GM10266 (cell line): ENCODE data around the gene ARCN1.

ENCODE experiments used
- DNase-seq: peaks from one replicate; pipeline ENCODE4 v3.0.0; 2012; ENCODE audit errors: extremely low spot score
- CTCF ChIP-seq: IDR thresholded peaks from 2 replicates; pipeline ENCODE4 v1.5.1; 2012; ENCODE audit warnings: mild to moderate bottlenecking, low read depth; ENCODE audit not compliant: control insufficient read depth, insufficient read depth; ENCODE audit errors: missing control alignments

The ARCN1 gene

GRCh38 chr11:118544647-118545010, 27.6 kb upstream of the ARCN1 start:
- no peak for DNase-seq

GRCh38 chr11:118545533-118545932, 26.7 kb upstream of the ARCN1 start:
- no peak for DNase-seq
- no peak for TF ChIP-seq CTCF

More at GRCh38 chr11:118544647-118545010, 27.6 kb upstream of the ARCN1 start:
- no peak for TF ChIP-seq CTCF

DNA sequence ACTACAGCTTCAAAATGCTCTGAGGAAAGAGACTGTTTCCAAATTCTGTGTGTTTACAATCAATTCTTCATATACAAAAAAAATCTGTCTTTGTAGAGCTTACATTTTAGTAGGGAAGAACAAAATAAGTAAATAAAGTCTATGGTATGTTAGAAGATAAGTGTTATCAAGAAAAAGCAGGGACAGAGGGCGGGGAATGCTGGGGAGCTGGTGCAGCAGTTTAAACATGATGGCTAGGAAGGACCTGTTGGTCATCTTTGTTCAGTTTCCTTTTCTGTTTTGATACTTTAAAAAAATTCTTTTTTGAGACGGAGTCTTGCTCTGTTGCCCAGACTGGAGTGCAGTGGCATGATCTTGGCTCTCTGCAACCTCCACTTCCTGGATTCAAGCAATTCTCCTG, 25.1 kb upstream of the ARCN1 start:
- TF ChIP-seq CTCF: no peak
- no peak for DNase-seq

DNA sequence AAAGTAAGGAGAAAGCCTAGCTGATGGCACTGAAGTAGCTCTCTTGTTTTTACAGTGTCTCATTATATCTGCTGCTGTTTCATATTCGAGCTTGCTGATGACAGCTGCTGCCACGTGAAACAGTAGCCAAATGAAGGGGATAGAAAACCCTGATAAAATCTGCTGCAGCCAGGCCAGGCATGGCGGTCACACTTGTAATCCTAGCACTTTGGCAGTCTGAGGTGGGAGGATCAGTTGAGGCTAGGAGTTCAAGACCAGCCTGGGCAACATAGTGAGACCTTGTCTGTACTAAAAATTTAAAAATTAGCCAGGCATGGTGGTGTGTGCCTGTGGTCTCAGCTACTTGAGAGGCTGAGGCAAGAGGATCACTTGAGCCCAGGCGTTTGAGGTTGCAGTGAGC, 19.9 kb upstream of the ARCN1 start:
- no peak for DNase-seq
- no peak for TF ChIP-seq CTCF

- no peak for TF ChIP-seq CTCF
- no peak for DNase-seq
Observed at GRCh38 chr11:118560806-118561205, 11.4 kb upstream of the ARCN1 start.

DNA sequence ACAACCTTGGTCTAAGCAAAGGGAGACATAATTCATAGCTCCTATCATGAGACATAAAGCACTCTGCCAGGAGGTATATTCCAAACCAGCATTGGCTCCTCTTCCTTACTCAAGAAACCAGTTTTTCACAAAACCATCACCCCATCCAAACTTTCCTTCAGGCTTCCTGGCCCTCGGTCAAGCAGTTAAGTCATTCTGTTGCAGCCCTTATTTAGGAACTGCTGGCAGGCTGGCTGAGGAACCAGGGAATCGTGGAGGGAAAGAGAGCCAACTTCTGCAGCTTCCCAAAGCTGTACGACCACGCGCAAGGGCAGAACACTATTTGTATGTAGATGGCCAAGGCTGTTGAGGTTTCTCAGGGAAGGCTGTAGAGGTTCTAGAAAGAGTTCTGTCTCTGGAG, 7.2 kb upstream of the ARCN1 start:
- no peak for TF ChIP-seq CTCF
- no peak for DNase-seq

GRCh38 chr11:118569670-118570069, 2.5 kb upstream of the ARCN1 start:
- DNase-seq: no peak
- no peak for TF ChIP-seq CTCF
